Brain microvascular endothelial cell (primary cell): ENCODE results near the gene IRF9.
A peak's percentile ranks its signal among the peaks of the same experiment; 100 is the strongest.

Source experiments
- DNase-seq: peaks from one replicate; pipeline ENCODE4 v3.0.0-alpha.2; 2020
- H3K27ac ChIP-seq: fragments of 250-450 bp; sonication (Bioruptor Pico); 2 replicates; pipeline ENCODE4 v1.5.1; 2020; ENCODE audit warnings: mild to moderate bottlenecking, moderate library complexity
- H3K27me3 ChIP-seq: fragments of 250-450 bp; sonication (Bioruptor Pico); replicated peaks from 2 replicates; pipeline ENCODE4 v1.5.1; 2020; ENCODE audit warnings: mild to moderate bottlenecking
- H3K36me3 ChIP-seq: fragments of 250-450 bp; sonication (Bioruptor Pico); replicated peaks from 2 replicates; pipeline ENCODE4 v1.5.1; 2020; ENCODE audit warnings: mild to moderate bottlenecking
- H3K4me3 ChIP-seq: 2 replicates; pipeline ENCODE4 v1.5.1; 2011; ENCODE audit warnings: low read depth, mild to moderate bottlenecking, control low read depth, low read length, moderate library complexity
- CTCF ChIP-seq: IDR thresholded peaks from 2 replicates; pipeline ENCODE4 v1.5.1; 2011; ENCODE audit warnings: low read depth, mild to moderate bottlenecking, moderate library complexity, low read length, control low read depth, inconsistent platforms; ENCODE audit errors: missing control alignments
- in situ Hi-C: cut with HindIII; loops from 2 replicates; pipeline ENCODE4 v1.10.0; 2017; ENCODE audit warnings: low sequenced_read_pairs, low pct_ligation_motif_present

IRF9 gene

GRCh38 chr14:24157331-24157730 lies 3.7 kb upstream of the IRF9 start:
- Histone ChIP-seq H3K27ac (no peak overlapping the region), H3K4me3 (no peak overlapping the region), H3K27me3 (no peaks in the 10 kb centered on the region), H3K36me3 (peaks cover 58% of the 10 kb centered on the region)
- DNase-seq, result no peak
- in situ Hi-C loops, result no loop called here
- no peak for TF ChIP-seq CTCF

- H3K27ac ChIP-seq, result no peak overlapping the region
Measured at GRCh38 chr14:24159777-24160498, 1.1 kb upstream of the IRF9 start.

GRCh38 chr14:24160499-24160849 lies 591 bp upstream of the IRF9 start:
- no peak for TF ChIP-seq CTCF
- DNase-seq, result no peak
- H3K36me3 ChIP-seq, result peaks cover 70% of the 10 kb centered on the region
- in situ Hi-C loops, result no loop called here
- H3K27ac ChIP-seq, result no peak overlapping the region
- no peak overlapping the region for H3K4me3 ChIP-seq
- no peaks in the 10 kb centered on the region for H3K27me3 ChIP-seq

More at GRCh38 chr14:24159777-24160498, 1.1 kb upstream of the IRF9 start:
- no peak for DNase-seq
- H3K27me3 ChIP-seq, result no peaks in the 10 kb centered on the region
- no peak for TF ChIP-seq CTCF
- in situ Hi-C loops, result no loop called here
- peaks cover 70% of the 10 kb centered on the region for H3K36me3 ChIP-seq
- H3K4me3 ChIP-seq, result no peak overlapping the region

GRCh38 chr14:24162093-24162492 lies 1.0 kb downstream of the IRF9 start:
- DNase-seq, result peak; percentile 37
- Histone ChIP-seq H3K36me3 (peaks cover 71% of the 10 kb centered on the region), H3K27me3 (no peaks in the 10 kb centered on the region), H3K4me3 (peak overlapping the region; percentile 79), H3K27ac (no peak overlapping the region)
- in situ Hi-C loops, result no loop called here
- TF ChIP-seq CTCF, result no peak

- Histone ChIP-seq H3K27ac (no peak overlapping the region), H3K4me3 (no peak overlapping the region), H3K36me3 (peaks cover 59% of the 10 kb centered on the region), H3K27me3 (no peaks in the 10 kb centered on the region)
- TF ChIP-seq CTCF, result no peak
- DNase-seq, result no peak
- in situ Hi-C loops, result no loop called here
Measured at GRCh38 chr14:24164518-24164991, 3.5 kb downstream of the IRF9 start.

GRCh38 chr14:24165785-24166184 lies 4.7 kb downstream of the IRF9 start:
- H3K36me3 ChIP-seq, result peaks cover 51% of the 10 kb centered on the region
- no peak overlapping the region for H3K4me3 ChIP-seq
- TF ChIP-seq CTCF, result no peak
- in situ Hi-C loops, result no loop called here
- DNase-seq, result no peak
- no peak overlapping the region for H3K27ac ChIP-seq
- no peaks in the 10 kb centered on the region for H3K27me3 ChIP-seq
